CD14-positive monocyte (primary cell): ENCODE results near the gene FIS1. TPM values are rescaled to one million over a fixed set of nuclear protein-coding genes. Genes with fewer than 3 reads are reported as not detected.

Source experiments
- DNase-seq, 3 donors: peaks; one replicate each; pipeline ENCODE4 v3.0.0-alpha.2; 2011 to 2022
- H2AFZ ChIP-seq: 2 replicates; pipeline ENCODE4 v1.6.0; 2012; ENCODE audit warnings: mild to moderate bottlenecking, low read depth, low read length, inconsistent platforms; ENCODE audit not compliant: insufficient read depth, poor library complexity, severe bottlenecking
- H3K27ac ChIP-seq, 2 donors: 1 replicate in 1 of 2; 2 replicates in 1 of 2; pipeline ENCODE4 v1.5.1; 2012 to 2013; ENCODE audit warnings: low read length in 2 of 2, control low read depth in 1 of 2, inconsistent platforms in 1 of 2, low read depth in 1 of 2, mild to moderate bottlenecking in 1 of 2
- H3K27me3 ChIP-seq, 2 donors: one replicate each; pipeline versions ENCODE4 v1.6.0 to v1.6.1; 2011 to 2013; ENCODE audit warnings: low read length in 2 of 2; ENCODE audit not compliant: control insufficient read depth in 2 of 2, insufficient read depth in 2 of 2
- H3K36me3 ChIP-seq, 2 donors: replicated peaks in 1 of 2; 1 replicate in 1 of 2; 2 replicates in 1 of 2; pipeline versions ENCODE4 v1.5.1 to v1.6.1; 2012 to 2013; ENCODE audit warnings: low read length in 2 of 2, control low read depth in 1 of 2, inconsistent platforms in 1 of 2, mild to moderate bottlenecking in 1 of 2; ENCODE audit not compliant: insufficient read depth in 2 of 2, control insufficient read depth in 1 of 2
- H3K4me1 ChIP-seq, 2 donors: 1 replicate in 1 of 2; 2 replicates in 1 of 2; pipeline versions ENCODE4 v1.5.1 to v1.6.1; 2012 to 2013; ENCODE audit warnings: low read length in 2 of 2, control low read depth in 1 of 2, inconsistent platforms in 1 of 2, mild to moderate bottlenecking in 1 of 2, moderate library complexity in 1 of 2; ENCODE audit not compliant: insufficient read depth in 2 of 2, control insufficient read depth in 1 of 2
- H3K4me2 ChIP-seq: replicated peaks from 2 replicates; pipeline ENCODE3; 2012; ENCODE audit warnings: low read length, moderate library complexity, mild to moderate bottlenecking; ENCODE audit not compliant: poor library complexity, severe bottlenecking; ENCODE audit errors: extremely low read depth
- H3K4me3 ChIP-seq, 3 experiments: fragments of 200-600 bp in 1 of 3; sonication (generic) in 1 of 3; replicated peaks in 1 of 3; 1 replicate in 2 of 3; 2 replicates in 1 of 3; pipeline ENCODE4 v1.5.1; 2011 to 2013; ENCODE audit warnings: low read length in 3 of 3, mild to moderate bottlenecking in 3 of 3, control low read depth in 2 of 3, low read depth in 2 of 3, inconsistent platforms in 1 of 3, moderate library complexity in 1 of 3
- H3K79me2 ChIP-seq: 2 replicates; pipeline ENCODE4 v1.6.0; 2012; ENCODE audit warnings: mild to moderate bottlenecking, control low read depth, inconsistent platforms, low read length, moderate library complexity; ENCODE audit not compliant: insufficient read depth
- H3K9ac ChIP-seq: 2 replicates; pipeline ENCODE4 v1.6.0; 2017; ENCODE audit warnings: low read length, mild to moderate bottlenecking; ENCODE audit not compliant: insufficient read depth, poor library complexity, severe bottlenecking
- H3K9me3 ChIP-seq, 2 donors: replicated peaks in 1 of 2; 1 replicate in 1 of 2; 2 replicates in 1 of 2; pipeline versions ENCODE4 v1.5.1 to v1.6.1; 2012 to 2013; ENCODE audit warnings: low read length in 2 of 2, control low read depth in 1 of 2; ENCODE audit not compliant: control insufficient read depth in 1 of 2, insufficient read depth in 1 of 2
- H4K20me1 ChIP-seq: 2 replicates; pipeline ENCODE4 v1.6.0; 2012; ENCODE audit warnings: mild to moderate bottlenecking, low read length, control low read depth, moderate library complexity; ENCODE audit not compliant: insufficient read depth
- H3K27ac Mint-ChIP-seq, 7 donors: one replicate each; pipeline ENCODE4 v1.8.0; 2020; ENCODE audit warnings: mild to moderate bottlenecking in 7 of 7, mixed read lengths in 7 of 7, moderate library complexity in 6 of 7, inconsistent platforms in 2 of 7
- H3K27me3 Mint-ChIP-seq, 3 donors: one replicate each; pipeline ENCODE4 v1.8.0; 2021 to 2022; ENCODE audit warnings: low read depth in 3 of 3, mild to moderate bottlenecking in 3 of 3, mixed read lengths in 3 of 3, moderate library complexity in 3 of 3, inconsistent platforms in 1 of 3
- H3K36me3 Mint-ChIP-seq, 2 donors: one replicate each; pipeline ENCODE4 v1.8.0; 2020; ENCODE audit warnings: mixed read lengths in 2 of 2, inconsistent platforms in 1 of 2, mild to moderate bottlenecking in 1 of 2
- H3K4me1 Mint-ChIP-seq: one replicate; pipeline ENCODE4 v1.8.0; 2020; ENCODE audit warnings: mild to moderate bottlenecking, mixed read lengths
- H3K4me3 Mint-ChIP-seq, 2 donors: one replicate each; pipeline ENCODE4 v1.8.0; 2020; ENCODE audit warnings: mild to moderate bottlenecking in 2 of 2, mixed read lengths in 2 of 2, moderate library complexity in 1 of 2
- H3K9me3 Mint-ChIP-seq, 7 donors: one replicate each; pipeline ENCODE4 v1.8.0; 2020 to 2022; ENCODE audit warnings: mixed read lengths in 7 of 7, mild to moderate bottlenecking in 6 of 7, moderate library complexity in 6 of 7, inconsistent platforms in 2 of 7
- WGBS: methylation state at CpG from one replicate; pipeline ENCODE4 v1.1.5; 2013; ENCODE audit warnings: missing lambda C conversion rate; ENCODE audit not compliant: insufficient coverage; 5-methylcytosine and 5-hydroxymethylcytosine counted together
- intact Hi-C, 2 donors: fragments of 100-400 bp; cut with micrococcal nuclease; formaldehyde crosslinking; loops; one replicate each; pipeline versions ENCODE4 v1.15.0 to v1.15.1; 2023
- polyA plus RNA-seq, 3 donors: library from polyadenylated mRNA; depleted of rRNA in 1 of 3; unstranded in 2 of 3; stranded (reverse) in 1 of 3; fragments of 300-500 nt in 2 of 3; fragments of >200 nt in 1 of 3; fragmentation: Illumina TruSeq in 2 of 3; gene quantifications; 1 replicate in 2 of 3; 2 replicates in 1 of 3; pipeline ENCODE4 v1.2.3, GENCODE V29; 2012 to 2021
- TF ChIP-seq, protein P1 (sequence below): fragments of 200-600 bp; IDR thresholded peaks from one replicate; pipeline ENCODE4 v1.8.0; 2022; ENCODE audit warnings: antibody characterized with exemption, mild to moderate bottlenecking

The FIS1 gene
- polyA plus RNA-seq, 3 donors, result 152 to 198 (median 195) TPM

DNA sequence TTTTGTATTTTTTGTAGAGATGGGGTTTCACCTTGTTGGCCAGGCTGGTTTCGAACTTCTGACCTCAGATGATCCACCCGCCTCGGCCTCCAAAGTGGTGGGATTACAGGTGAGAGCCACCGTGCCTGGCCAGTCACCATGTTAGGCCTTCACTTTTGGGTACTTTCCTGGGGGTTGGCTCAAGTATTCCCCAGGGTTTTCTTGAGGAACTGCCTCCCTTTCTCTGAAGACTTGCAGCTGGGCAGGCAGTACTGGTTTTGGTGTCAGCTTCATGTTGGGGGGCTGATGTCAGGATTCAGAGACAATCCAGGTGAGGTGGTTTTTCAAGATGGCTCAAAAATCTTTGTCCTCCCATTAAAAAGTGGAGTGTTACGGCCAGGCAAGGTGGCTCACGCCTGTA is 19.2 kb downstream of the FIS1 start:
- peaks cover 4 to 5% of the 10 kb centered on the region in 2 donors for H3K4me1 ChIP-seq
- Mint-ChIP-seq H3K9me3 (no peaks in the 10 kb centered on the region), H3K27ac (no peak overlapping the region), H3K4me1 (peaks cover 5% of the 10 kb centered on the region), H3K4me3 (no peak overlapping the region), H3K36me3 (peaks cover 62 to 91% of the 10 kb centered on the region in 2 donors), H3K27me3 (peaks cover 0 to 2% (median 1%) of the 10 kb centered on the region in 3 donors)
- no peak overlapping the region for H3K9ac ChIP-seq
- intact Hi-C loops, result no loop called here
- H4K20me1 ChIP-seq, result peaks cover 19% of the 10 kb centered on the region
- no peaks in the 10 kb centered on the region for H3K9me3 ChIP-seq
- peaks cover 17% of the 10 kb centered on the region for H3K79me2 ChIP-seq
- H3K27ac ChIP-seq, result no peak overlapping the region
- no peak for DNase-seq
- H3K4me2 ChIP-seq, result no peak overlapping the region
- WGBS, result 98% methylated on average over 4 of the region's 6 CpGs
- TF ChIP-seq, protein P1, sequence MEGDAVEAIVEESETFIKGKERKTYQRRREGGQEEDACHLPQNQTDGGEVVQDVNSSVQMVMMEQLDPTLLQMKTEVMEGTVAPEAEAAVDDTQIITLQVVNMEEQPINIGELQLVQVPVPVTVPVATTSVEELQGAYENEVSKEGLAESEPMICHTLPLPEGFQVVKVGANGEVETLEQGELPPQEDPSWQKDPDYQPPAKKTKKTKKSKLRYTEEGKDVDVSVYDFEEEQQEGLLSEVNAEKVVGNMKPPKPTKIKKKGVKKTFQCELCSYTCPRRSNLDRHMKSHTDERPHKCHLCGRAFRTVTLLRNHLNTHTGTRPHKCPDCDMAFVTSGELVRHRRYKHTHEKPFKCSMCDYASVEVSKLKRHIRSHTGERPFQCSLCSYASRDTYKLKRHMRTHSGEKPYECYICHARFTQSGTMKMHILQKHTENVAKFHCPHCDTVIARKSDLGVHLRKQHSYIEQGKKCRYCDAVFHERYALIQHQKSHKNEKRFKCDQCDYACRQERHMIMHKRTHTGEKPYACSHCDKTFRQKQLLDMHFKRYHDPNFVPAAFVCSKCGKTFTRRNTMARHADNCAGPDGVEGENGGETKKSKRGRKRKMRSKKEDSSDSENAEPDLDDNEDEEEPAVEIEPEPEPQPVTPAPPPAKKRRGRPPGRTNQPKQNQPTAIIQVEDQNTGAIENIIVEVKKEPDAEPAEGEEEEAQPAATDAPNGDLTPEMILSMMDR, result no peak
- no peaks in the 10 kb centered on the region for H3K27me3 ChIP-seq
- peaks cover 51 to 80% of the 10 kb centered on the region in 2 donors for H3K36me3 ChIP-seq
- no peak overlapping the region for H3K4me3 ChIP-seq
- H2AFZ ChIP-seq, result no peak overlapping the region

DNA sequence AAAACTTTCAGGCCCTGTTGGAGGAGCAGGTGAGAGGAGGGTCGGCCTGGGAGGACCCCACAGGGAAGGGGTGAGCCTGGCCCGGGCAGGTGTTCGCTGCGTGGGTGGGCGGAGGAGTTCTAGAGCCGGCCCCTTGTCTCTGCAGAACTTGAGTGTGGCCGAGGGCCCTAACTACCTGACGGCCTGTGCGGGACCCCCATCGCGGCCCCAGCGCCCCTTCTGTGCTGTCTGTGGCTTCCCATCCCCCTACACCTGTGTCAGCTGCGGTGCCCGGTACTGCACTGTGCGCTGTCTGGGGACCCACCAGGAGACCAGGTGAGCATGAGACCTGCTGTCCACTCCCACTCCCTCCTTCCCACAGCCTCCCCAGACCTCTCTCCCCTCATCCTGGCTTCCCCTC is 21.4 kb downstream of the FIS1 start:
- peaks cover 7 to 16% of the 10 kb centered on the region in 2 donors for H3K4me1 ChIP-seq
- Mint-ChIP-seq H3K4me3 (peak overlapping the region in 1 of 2 donors; percentile 9), H3K27me3 (peaks cover 0 to 2% (median 0%) of the 10 kb centered on the region in 3 donors), H3K27ac (peak overlapping the region in 2 of 7 donors; percentile 15 to 27), H3K4me1 (peaks cover 14% of the 10 kb centered on the region), H3K9me3 (no peaks in the 10 kb centered on the region), H3K36me3 (peaks cover 56 to 81% of the 10 kb centered on the region in 2 donors)
- peaks cover 39% of the 10 kb centered on the region for H3K79me2 ChIP-seq
- DNase-seq, result no peak
- no peak overlapping the region for H3K9ac ChIP-seq
- peaks cover 43 to 71% of the 10 kb centered on the region in 2 donors for H3K36me3 ChIP-seq
- 98% methylated on average over 10 of the region's 15 CpGs for WGBS
- H3K4me2 ChIP-seq, result no peak overlapping the region
- H3K4me3 ChIP-seq, result no peak overlapping the region
- no peak overlapping the region for H3K27ac ChIP-seq
- H3K27me3 ChIP-seq, result no peaks in the 10 kb centered on the region
- intact Hi-C loops, result no loop called here
- TF ChIP-seq, protein P1, result no peak
- H4K20me1 ChIP-seq, result peaks cover 19% of the 10 kb centered on the region
- H3K9me3 ChIP-seq, result no peaks in the 10 kb centered on the region
- no peak overlapping the region for H2AFZ ChIP-seq
